ENCODE data around the gene ZCCHC2.

- TF ChIP-seq TARDBP (IDR thresholded peaks at IDR 0.05) (no peak), FOXK2 (IDR thresholded peaks at IDR 0.05) (no peak)
Measured at GRCh38 chr18:62524440-62525200, 1.8 kb downstream of the ZCCHC2 start.
